NCI-H82 treated with DMSO at 0.1 percent for 48 hours (cell line): ENCODE measurements around the gene LRP11.

ENCODE experiments used
- DNase-seq: peaks from one replicate; lab custom pipeline; 2025; ENCODE audit not compliant: unreplicated experiment; lab: John Stamatoyannopoulos, UW

Gene LRP11

GRCh38 chr6:149806127-149806526 is 58.0 kb downstream of the LRP11 start:
- no peak for DNase-seq

- DNase-seq = no peak
Observed at GRCh38 chr6:149783551-149783950, 80.6 kb downstream of the LRP11 start.

GRCh38 chr6:149782337-149782736 is 81.8 kb downstream of the LRP11 start:
- DNase-seq = no peak

GRCh38 chr6:149781715-149782114 is 82.4 kb downstream of the LRP11 start:
- no peak for DNase-seq

GRCh38 chr6:149779644-149779963 is 84.6 kb downstream of the LRP11 start:
- DNase-seq = no peak

- no peak for DNase-seq
Observed at GRCh38 chr6:149777624-149778023, 86.5 kb downstream of the LRP11 start.

GRCh38 chr6:149771925-149772324 is 92.2 kb downstream of the LRP11 start:
- no peak for DNase-seq

GRCh38 chr6:149771185-149771584 is 93.0 kb downstream of the LRP11 start:
- no peak for DNase-seq

- DNase-seq = no peak
Observed at GRCh38 chr6:149769676-149770075, 94.5 kb downstream of the LRP11 start.
